HepG2 (cell line): ENCODE measurements around the gene SBNO1. TPM values are rescaled to one million over a fixed set of nuclear protein-coding genes. Genes with fewer than 3 reads are reported as not detected.

Experiments
- GZF1 ChIP-seq: sonication (generic); formaldehyde crosslinking; IDR thresholded peaks from 2 replicates; pipeline ENCODE4 v1.5.1; 2020; ENCODE audit warnings: mild to moderate bottlenecking, missing genetic modification reagents
- ISX ChIP-seq: sonication (generic); formaldehyde crosslinking; conservative IDR thresholded peaks from 2 replicates; pipeline ENCODE4 v1.5.0; 2020; ENCODE audit warnings: missing genetic modification reagents
- KAT2B ChIP-seq: fragments of 150-350 bp; IDR thresholded peaks from 2 replicates; pipeline ENCODE4 v1.6.1; 2014; ENCODE audit warnings: low read depth, low read length, borderline replicate concordance
- NFKB2 ChIP-seq: sonication (generic); formaldehyde crosslinking; IDR thresholded peaks from 2 replicates; pipeline ENCODE4 v1.4.0; 2020; ENCODE audit warnings: missing genetic modification reagents, borderline replicate concordance
- PAF1 ChIP-seq: IDR thresholded peaks from 2 replicates; pipeline ENCODE4 v1.6.1; 2016; ENCODE audit warnings: missing genetic modification reagents, missing compliant biosample characterization
- PTBP1 ChIP-seq: fragments of 200-400 bp; formaldehyde crosslinking; IDR thresholded peaks from 2 replicates; pipeline ENCODE4 v1.6.1; 2018; ENCODE audit warnings: low read length, low read depth; ENCODE audit not compliant: poor library complexity, severe bottlenecking
- REL ChIP-seq: sonication (generic); formaldehyde crosslinking; conservative IDR thresholded peaks from 2 replicates; pipeline ENCODE4 v1.8.0; 2022; ENCODE audit warnings: mild to moderate bottlenecking, missing genetic modification reagents, moderate library complexity
- RFXAP ChIP-seq: sonication (generic); formaldehyde crosslinking; IDR thresholded peaks from 2 replicates; pipeline ENCODE4 v1.4.0; 2020; ENCODE audit warnings: missing genetic modification reagents, borderline replicate concordance
- ZBTB3 ChIP-seq: sonication (generic); formaldehyde crosslinking; IDR thresholded peaks from 2 replicates; pipeline ENCODE4 v1.4.0; 2020; ENCODE audit warnings: low read depth, mild to moderate bottlenecking, moderate library complexity, missing genetic modification reagents, borderline replicate concordance
- ZMAT5 ChIP-seq: sonication (generic); formaldehyde crosslinking; IDR thresholded peaks from 2 replicates; pipeline ENCODE4 v1.5.0; 2020; ENCODE audit warnings: mild to moderate bottlenecking, low read depth, missing genetic modification reagents, borderline replicate concordance
- ZNF224 ChIP-seq: sonication (generic); formaldehyde crosslinking; IDR thresholded peaks from 2 replicates; pipeline ENCODE4 v1.5.0; 2020; ENCODE audit warnings: mild to moderate bottlenecking, missing genetic modification reagents
- ZNF274 ChIP-seq: sonication (generic); formaldehyde crosslinking; IDR thresholded peaks from 2 replicates; pipeline ENCODE4 v1.5.1; 2020; ENCODE audit warnings: mild to moderate bottlenecking, missing genetic modification reagents
- ZNF343 ChIP-seq: sonication (generic); formaldehyde crosslinking; IDR thresholded peaks from 2 replicates; pipeline ENCODE4 v1.4.0; 2020; ENCODE audit warnings: mild to moderate bottlenecking, missing genetic modification reagents
- ZNF468 ChIP-seq: sonication (generic); formaldehyde crosslinking; IDR thresholded peaks from 2 replicates; pipeline ENCODE4 v1.8.0; 2022; ENCODE audit warnings: mild to moderate bottlenecking, moderate library complexity, missing genetic modification reagents
- ZNF558 ChIP-seq: sonication (generic); formaldehyde crosslinking; IDR thresholded peaks from 2 replicates; pipeline ENCODE4 v1.9.0; 2022; ENCODE audit warnings: mild to moderate bottlenecking, missing genetic modification reagents, borderline replicate concordance
- ZNF674 ChIP-seq: sonication (generic); formaldehyde crosslinking; IDR thresholded peaks from 2 replicates; pipeline ENCODE4 v1.5.0; 2020; ENCODE audit warnings: low read depth, mild to moderate bottlenecking, missing genetic modification reagents
- ZNF879 ChIP-seq: sonication (generic); formaldehyde crosslinking; IDR thresholded peaks from 2 replicates; pipeline ENCODE4 v1.8.1; 2023; ENCODE audit warnings: missing genetic modification reagents
- ZSCAN22 ChIP-seq: sonication (generic); formaldehyde crosslinking; IDR thresholded peaks from 2 replicates; pipeline ENCODE4 v1.4.0; 2020; ENCODE audit warnings: mild to moderate bottlenecking, missing genetic modification reagents
- polyA plus RNA-seq, 8 experiments: library from polyadenylated mRNA; depleted of rRNA in 3 of 8; stranded (reverse) in 7 of 8; unstranded in 1 of 8; fragments of >200 nt; fragmentation: Illumina TruSeq in 4 of 8; extraction: Trizol in 4 of 8; gene quantifications; 2 replicates each; pipeline versions ENCODE4 v1.2.1 to v1.2.3, GENCODE V29; 2011 to 2016; ENCODE audit warnings: low read depth in 4 of 8, missing spikeins in 1 of 8, mixed read lengths in 1 of 8; ENCODE audit not compliant: insufficient read depth in 1 of 8
- total RNA-seq, 5 experiments: library from RNA; depleted of rRNA; stranded (reverse); fragments of >200 nt; fragmentation: Illumina TruSeq; extraction: Trizol; gene quantifications; 2 replicates each; pipeline ENCODE4 v1.2.3, GENCODE V29; 2016; ENCODE audit warnings: low read depth in 1 of 5
- TF ChIP-seq, protein P1 (sequence below): sonication (generic); formaldehyde crosslinking; IDR thresholded peaks from 2 replicates; pipeline ENCODE4 v1.4.0; 2020; ENCODE audit warnings: missing genetic modification reagents, borderline replicate concordance
- TF ChIP-seq, protein P2 (sequence below): sonication (generic); formaldehyde crosslinking; IDR thresholded peaks from 2 replicates; pipeline ENCODE4 v1.4.0; 2020; ENCODE audit warnings: mild to moderate bottlenecking, missing genetic modification reagents
- TF ChIP-seq, protein P3 (sequence below): IDR thresholded peaks from 2 replicates; pipeline ENCODE4 v1.6.1; 2016; ENCODE audit warnings: missing compliant biosample characterization, missing genetic modification reagents, borderline replicate concordance
- TF ChIP-seq, protein P4 (sequence below): sonication (generic); formaldehyde crosslinking; IDR thresholded peaks from 2 replicates; pipeline ENCODE4 v1.5.0; 2020; ENCODE audit warnings: missing genetic modification reagents

The SBNO1 gene
- total and polyA plus RNA-seq, 2 of the 13 experiments (the other 11 are each of a cell fraction or from before 2014, with no cell fraction given), result 10.9 to 40.2 TPM

GRCh38 chr12:123365025-123365917 lies 624 bp upstream of the SBNO1 start (continued):
- TF ChIP-seq GZF1 (CRISPR knock-in tag) (no peak), ZSCAN22 (CRISPR knock-in tag) (no peak), NFKB2 (CRISPR knock-in tag) (no peak), RFXAP (CRISPR knock-in tag) (0 out of 2 replicates have a peak, but pooled peaks have one; percentile 66), KAT2B (no peak), ZNF879 (CRISPR knock-in tag) (no peak), ZNF274 (no peak), ZNF343 (CRISPR knock-in tag) (no peak), ZNF558 (peak; percentile 27; the same call in 1 of the 2 replicates), PAF1 (no peak), ZNF224 (CRISPR knock-in tag) (0 out of 2 replicates have a peak, but pooled peaks have one; percentile 64), ZMAT5 (CRISPR knock-in tag) (no peak), REL (CRISPR knock-in tag) (0 out of 2 replicates have a peak, but pooled peaks have one; percentile 50), ZBTB3 (CRISPR knock-in tag) (no peak), ZNF468 (no peak), ISX (CRISPR knock-in tag) (0 out of 2 replicates have a peak, but pooled peaks have one; percentile 77), ZNF674 (CRISPR knock-in tag) (no peak), PTBP1 (no peak)
- TF ChIP-seq, protein P1, sequence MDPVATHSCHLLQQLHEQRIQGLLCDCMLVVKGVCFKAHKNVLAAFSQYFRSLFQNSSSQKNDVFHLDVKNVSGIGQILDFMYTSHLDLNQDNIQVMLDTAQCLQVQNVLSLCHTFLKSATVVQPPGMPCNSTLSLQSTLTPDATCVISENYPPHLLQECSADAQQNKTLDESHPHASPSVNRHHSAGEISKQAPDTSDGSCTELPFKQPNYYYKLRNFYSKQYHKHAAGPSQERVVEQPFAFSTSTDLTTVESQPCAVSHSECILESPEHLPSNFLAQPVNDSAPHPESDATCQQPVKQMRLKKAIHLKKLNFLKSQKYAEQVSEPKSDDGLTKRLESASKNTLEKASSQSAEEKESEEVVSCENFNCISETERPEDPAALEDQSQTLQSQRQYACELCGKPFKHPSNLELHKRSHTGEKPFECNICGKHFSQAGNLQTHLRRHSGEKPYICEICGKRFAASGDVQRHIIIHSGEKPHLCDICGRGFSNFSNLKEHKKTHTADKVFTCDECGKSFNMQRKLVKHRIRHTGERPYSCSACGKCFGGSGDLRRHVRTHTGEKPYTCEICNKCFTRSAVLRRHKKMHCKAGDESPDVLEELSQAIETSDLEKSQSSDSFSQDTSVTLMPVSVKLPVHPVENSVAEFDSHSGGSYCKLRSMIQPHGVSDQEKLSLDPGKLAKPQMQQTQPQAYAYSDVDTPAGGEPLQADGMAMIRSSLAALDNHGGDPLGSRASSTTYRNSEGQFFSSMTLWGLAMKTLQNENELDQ (CRISPR knock-in tag), result no peak
- TF ChIP-seq, protein P2, sequence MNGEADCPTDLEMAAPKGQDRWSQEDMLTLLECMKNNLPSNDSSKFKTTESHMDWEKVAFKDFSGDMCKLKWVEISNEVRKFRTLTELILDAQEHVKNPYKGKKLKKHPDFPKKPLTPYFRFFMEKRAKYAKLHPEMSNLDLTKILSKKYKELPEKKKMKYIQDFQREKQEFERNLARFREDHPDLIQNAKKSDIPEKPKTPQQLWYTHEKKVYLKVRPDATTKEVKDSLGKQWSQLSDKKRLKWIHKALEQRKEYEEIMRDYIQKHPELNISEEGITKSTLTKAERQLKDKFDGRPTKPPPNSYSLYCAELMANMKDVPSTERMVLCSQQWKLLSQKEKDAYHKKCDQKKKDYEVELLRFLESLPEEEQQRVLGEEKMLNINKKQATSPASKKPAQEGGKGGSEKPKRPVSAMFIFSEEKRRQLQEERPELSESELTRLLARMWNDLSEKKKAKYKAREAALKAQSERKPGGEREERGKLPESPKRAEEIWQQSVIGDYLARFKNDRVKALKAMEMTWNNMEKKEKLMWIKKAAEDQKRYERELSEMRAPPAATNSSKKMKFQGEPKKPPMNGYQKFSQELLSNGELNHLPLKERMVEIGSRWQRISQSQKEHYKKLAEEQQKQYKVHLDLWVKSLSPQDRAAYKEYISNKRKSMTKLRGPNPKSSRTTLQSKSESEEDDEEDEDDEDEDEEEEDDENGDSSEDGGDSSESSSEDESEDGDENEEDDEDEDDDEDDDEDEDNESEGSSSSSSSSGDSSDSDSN, result no peak
- TF ChIP-seq, protein P3, sequence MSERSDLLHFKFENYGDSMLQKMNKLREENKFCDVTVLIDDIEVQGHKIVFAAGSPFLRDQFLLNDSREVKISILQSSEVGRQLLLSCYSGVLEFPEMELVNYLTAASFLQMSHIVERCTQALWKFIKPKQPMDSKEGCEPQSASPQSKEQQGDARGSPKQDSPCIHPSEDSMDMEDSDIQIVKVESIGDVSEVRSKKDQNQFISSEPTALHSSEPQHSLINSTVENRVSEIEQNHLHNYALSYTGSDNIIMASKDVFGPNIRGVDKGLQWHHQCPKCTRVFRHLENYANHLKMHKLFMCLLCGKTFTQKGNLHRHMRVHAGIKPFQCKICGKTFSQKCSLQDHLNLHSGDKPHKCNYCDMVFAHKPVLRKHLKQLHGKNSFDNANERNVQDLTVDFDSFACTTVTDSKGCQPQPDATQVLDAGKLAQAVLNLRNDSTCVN (CRISPR knock-in tag), result peak; percentile 45; the same call in 1 of the 2 replicates
- TF ChIP-seq, protein P4, sequence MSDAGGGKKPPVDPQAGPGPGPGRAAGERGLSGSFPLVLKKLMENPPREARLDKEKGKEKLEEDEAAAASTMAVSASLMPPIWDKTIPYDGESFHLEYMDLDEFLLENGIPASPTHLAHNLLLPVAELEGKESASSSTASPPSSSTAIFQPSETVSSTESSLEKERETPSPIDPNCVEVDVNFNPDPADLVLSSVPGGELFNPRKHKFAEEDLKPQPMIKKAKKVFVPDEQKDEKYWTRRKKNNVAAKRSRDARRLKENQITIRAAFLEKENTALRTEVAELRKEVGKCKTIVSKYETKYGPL, result 0 out of 2 replicates have a peak, but pooled peaks have one; percentile 33
